HepG2 (cell line): ENCODE measurements around the gene MYOF. TPM values are rescaled to one million over a fixed set of nuclear protein-coding genes. Genes with fewer than 3 reads are reported as not detected.

ENCODE experiments used
- ATAC-seq: fragments of 200-7000 bp; cut with Tn5 transposase; 3 replicates; pipeline ENCODE4 v1.9.1; 2020; ENCODE audit warnings: mild to moderate bottlenecking, moderate library complexity
- BruUV-seq: library from RNA; stranded (reverse); fragments of 400-500 nt; replicated peaks from 2 replicates; lab custom pipeline; 2021; lab: Mats Ljungman, UMichigan
- CTCF ChIA-PET: fragments of 300-600 bp; formaldehyde crosslinking; extraction: SDS; loops from one replicate; lab custom pipeline; 2021; ENCODE audit warnings: low total read pairs, inconsistent platforms, low intra/inter-chr PET ratio; lab: Yijun Ruan, JAX
- POLR2A ChIA-PET: fragments of 350-600 bp; sonication (Branson Sonifier 250); formaldehyde crosslinking; loops from one replicate; lab custom pipeline; 2020; ENCODE audit warnings: antibody characterized with exemption, inconsistent platforms; lab: Yijun Ruan, JAX
- DNase-seq: peaks from one replicate; pipeline ENCODE4 v3.0.0-alpha.2; 2015; ENCODE audit warnings: low spot score
- FAIRE-seq: peaks from 3 replicates; lab custom pipeline; 2011; peaks lifted over from hg19 to GRCh38; lab: Jason Lieb, UNC
- H2AFZ ChIP-seq: one replicate; pipeline ENCODE4 v1.6.1; 2011; ENCODE audit warnings: low read length, inconsistent platforms
- H3K27ac ChIP-seq: fragments of 300-600 bp; 3 replicates; pipeline ENCODE4 v1.8.0; 2011; ENCODE audit warnings: mixed run types, mild to moderate bottlenecking, mixed read lengths, low read length, inconsistent platforms; ENCODE audit not compliant: insufficient read depth; ENCODE audit errors: extremely low read length
- H3K27me3 ChIP-seq, 2 experiments: fragments of 200-600 bp in 1 of 2; 2 replicates in 1 of 2; 3 replicates in 1 of 2; pipeline versions ENCODE4 v1.6.0 to v1.8.0; 2011; ENCODE audit warnings: low read length in 2 of 2, mild to moderate bottlenecking in 2 of 2, moderate library complexity in 2 of 2, inconsistent platforms in 1 of 2; ENCODE audit not compliant: insufficient read depth in 2 of 2, control insufficient read depth in 1 of 2
- H3K36me3 ChIP-seq, 2 experiments: fragments of 200-600 bp in 1 of 2; replicated peaks in 1 of 2; 2 replicates in 1 of 2; 3 replicates in 1 of 2; pipeline versions ENCODE4 v1.5.1 to v1.8.0; 2011; ENCODE audit warnings: low read length in 2 of 2, inconsistent platforms in 1 of 2; ENCODE audit not compliant: insufficient read depth in 2 of 2, control insufficient read depth in 1 of 2
- H3K4me1 ChIP-seq: 2 replicates; pipeline ENCODE4 v1.5.1; 2012; ENCODE audit warnings: low read length, inconsistent platforms; ENCODE audit not compliant: insufficient read depth
- H3K4me2 ChIP-seq: 2 replicates; pipeline ENCODE4 v1.6.0; 2011; ENCODE audit warnings: low read depth, low read length, inconsistent platforms
- H3K4me3 ChIP-seq, 3 experiments: fragments of 200-600 bp in 1 of 3; sonication (generic), shearing (Covaris generic) in 1 of 3; replicated peaks in 1 of 3; 2 replicates each; pipeline ENCODE4 v1.5.1; 2011 to 2016; ENCODE audit warnings: low read length in 3 of 3, inconsistent platforms in 2 of 3, low read depth in 2 of 3, mild to moderate bottlenecking in 2 of 3, control low read depth in 1 of 3, mixed read lengths in 1 of 3; ENCODE audit not compliant: insufficient read depth in 1 of 3
- H3K79me2 ChIP-seq: one replicate; pipeline ENCODE4 v1.6.1; 2011; ENCODE audit warnings: low read length, inconsistent platforms; ENCODE audit not compliant: insufficient read depth
- H3K9ac ChIP-seq: 2 replicates; pipeline ENCODE4 v1.6.0; 2011; ENCODE audit warnings: mild to moderate bottlenecking, low read depth, low read length, inconsistent platforms; ENCODE audit not compliant: insufficient read depth
- H3K9me3 ChIP-seq: 2 replicates; pipeline ENCODE4 v1.5.1; 2012; ENCODE audit warnings: mild to moderate bottlenecking, low read length
- H4K20me1 ChIP-seq: 2 replicates; pipeline ENCODE4 v1.6.0; 2011; ENCODE audit warnings: inconsistent platforms, mild to moderate bottlenecking, low read length, moderate library complexity; ENCODE audit not compliant: insufficient read depth
- MED8 ChIP-seq: sonication (generic); formaldehyde crosslinking; IDR thresholded peaks from 2 replicates; pipeline ENCODE4 v1.8.1; 2023; ENCODE audit warnings: mild to moderate bottlenecking, missing genetic modification reagents; ENCODE audit not compliant: insufficient replicate concordance
- ZBTB40 ChIP-seq, 2 experiments: fragments of 450-650 bp in 1 of 2; sonication (generic) in 1 of 2; formaldehyde crosslinking in 1 of 2; IDR thresholded peaks; 2 replicates each; pipeline versions ENCODE4 v1.6.1 to v1.8.0; 2016 to 2022; ENCODE audit warnings: antibody characterized with exemption in 1 of 2, mild to moderate bottlenecking in 1 of 2, missing genetic modification reagents in 1 of 2
- WGBS: methylation state at CpG from one replicate; pipeline ENCODE4 v1.1.6; 2017; ENCODE audit warnings: low lambda C conversion rate; 5-methylcytosine and 5-hydroxymethylcytosine counted together
- in situ Hi-C: cut with HindIII; loops from 2 replicates; pipeline ENCODE4 v1.10.0; 2017; ENCODE audit warnings: low pct_unique_long_range_greater_than_20kb; ENCODE audit not compliant: extremely low pct_ligation_motif_present
- intact Hi-C: fragments of 100-400 bp; cut with micrococcal nuclease; formaldehyde crosslinking; loops from one replicate; pipeline ENCODE4 v1.10.0; 2022; ENCODE audit not compliant: unreplicated experiment
- polyA plus RNA-seq, 8 experiments: library from polyadenylated mRNA; depleted of rRNA in 3 of 8; stranded (reverse) in 7 of 8; unstranded in 1 of 8; fragments of >200 nt; fragmentation: Illumina TruSeq in 4 of 8; extraction: Trizol in 4 of 8; gene quantifications; 2 replicates each; pipeline versions ENCODE4 v1.2.1 to v1.2.3, GENCODE V29; 2011 to 2016; ENCODE audit warnings: low read depth in 4 of 8, missing spikeins in 1 of 8, mixed read lengths in 1 of 8; ENCODE audit not compliant: insufficient read depth in 1 of 8
- total RNA-seq, 5 experiments: library from RNA; depleted of rRNA; stranded (reverse); fragments of >200 nt; fragmentation: Illumina TruSeq; extraction: Trizol; gene quantifications; 2 replicates each; pipeline ENCODE4 v1.2.3, GENCODE V29; 2016; ENCODE audit warnings: low read depth in 1 of 5

MYOF gene
- total and polyA plus RNA-seq, 2 of the 13 experiments (the other 11 are each of a cell fraction or from before 2014, with no cell fraction given), result 0.18 to 0.42 TPM

GRCh38 chr10:93461807-93462178 is 20.3 kb downstream of the MYOF start:
- Histone ChIP-seq H3K27ac (no peak overlapping the region), H3K9me3 (no peaks in the 10 kb centered on the region), H3K36me3 (no peaks in the 10 kb centered on the region), H3K9ac (no peak overlapping the region), H3K4me2 (no peak overlapping the region), H4K20me1 (no peaks in the 10 kb centered on the region), H2AFZ (no peak overlapping the region), H3K4me3 (no peak overlapping the region), H3K79me2 (no peaks in the 10 kb centered on the region), H3K4me1 (peaks cover 15% of the 10 kb centered on the region), H3K27me3 (no peaks in the 10 kb centered on the region)
- in situ Hi-C loops, result no loop called here
- POLR2A ChIA-PET, result no interaction called here
- BruUV-seq, result no TSS peak
- TF ChIP-seq MED8 (CRISPR knock-in tag), result no peak
- no peak for TF ChIP-seq ZBTB40 (IDR thresholded peaks at IDR 0.05)
- no peak for TF ChIP-seq ZBTB40 (CRISPR knock-in tag; IDR thresholded peaks at IDR 0.05)
- no peak for ATAC-seq
- CTCF ChIA-PET, result no interaction called here
- no peak for FAIRE-seq
- intact Hi-C loops, result no loop called here
- DNase-seq, result no peak
- 96% methylated on average over 1 of the region's 1 CpG for WGBS
